Measurements from ENCODE around the gene ZKSCAN3. TPM values are rescaled to one million over a fixed set of nuclear protein-coding genes. Genes with fewer than 3 reads are reported as not detected.

ZKSCAN3 gene
- total and polyA plus RNA-seq, 2 of the 4 experiments (the other 2 are of a cell fraction): 3.7 to 4.8 TPM

- H2AK5ac ChIP-seq (ENCODE audit: low read depth, low read length): peak within 1 kb of the TSS; percentile 79
- H3K14ac ChIP-seq (replicated peaks; ENCODE audit: low read depth, low read length): peak within 1 kb of the TSS; percentile 96
- DNase-seq: peak; percentile 99
- peak within 1 kb of the TSS; percentile 26; the same call in 1 of the 3 replicates for H2BK15ac ChIP-seq (ENCODE audit: low read depth, low read length)
- H4K20me1 ChIP-seq (ENCODE audit: insufficient read depth, low read length): no peaks in the 10 kb centered on the region
- peaks cover 2% of the 10 kb centered on the region; the same call in 1 of the 2 replicates for H3K4me1 ChIP-seq (ENCODE audit: control insufficient read depth, insufficient read depth, low read length)
- H4K91ac ChIP-seq (ENCODE audit: insufficient read depth, low read depth, low read length): peak within 1 kb of the TSS; percentile 89
- H2AFZ ChIP-seq (replicated peaks; ENCODE audit: low read length, poor library complexity): peak within 1 kb of the TSS; percentile 96
- TSS peak; percentile 90 for BruUV-seq (replicated peaks)
- H3K4me3 ChIP-seq (ENCODE audit: insufficient read depth, low read depth, low read length): peak within 1 kb of the TSS; percentile 63
- peaks cover 0 to 11% of the 10 kb centered on the region in 2 experiments; a peak in 2 of 4 replicates for H3K79me1 ChIP-seq (ENCODE audit: low read depth in 1 of 2, low read length in 2 of 2)
- peak within 1 kb of the TSS; percentile 97 for H3K4me2 ChIP-seq (ENCODE audit: low read depth, low read length)
- no peaks in the 10 kb centered on the region for H3K9me1 ChIP-seq (ENCODE audit: insufficient read depth, low read length)
- peak within 1 kb of the TSS; percentile 31 for H2BK20ac ChIP-seq (ENCODE audit: low read depth, low read length)
- H3K4ac ChIP-seq (ENCODE audit: low read depth, low read length): peak within 1 kb of the TSS; percentile 91
- peak within 1 kb of the TSS; percentile 93 for H3K56ac ChIP-seq (ENCODE audit: extremely low read depth, insufficient read depth, low read length)
- H2BK5ac ChIP-seq (ENCODE audit: low read depth, low read length, poor library complexity, severe bottlenecking): peak within 1 kb of the TSS; percentile 88
- no peaks in the 10 kb centered on the region for H3K36me3 ChIP-seq (ENCODE audit: control insufficient read depth, insufficient read depth, low read length)
- H3K27ac ChIP-seq (ENCODE audit: insufficient read depth, low read length): peak within 1 kb of the TSS; percentile 89
- peak within 1 kb of the TSS; percentile 54 to 92 for H4K8ac ChIP-seq (ENCODE audit: low read depth in 2 of 2, low read length in 2 of 2)
- no peaks in the 10 kb centered on the region for H3K9me3 ChIP-seq (ENCODE audit: control insufficient read depth, insufficient read depth, low read length)
- H3K9ac ChIP-seq (ENCODE audit: low read depth, low read length): peak within 1 kb of the TSS; percentile 81
- ChIA-PET POLR2A (ENCODE audit: unreplicated experiment) (interaction anchor here (0.6 to 1.0 kb wide), 4 partner anchors 20 to 1322 kb away, joined by 3 to 5 read pairs (median 4); no protein-coding TSS in a partner anchor), CTCF (interaction anchor here (0.9 kb wide), 2 partner anchors 18 to 19 kb away, joined by 3 to 4 read pairs; no protein-coding TSS in a partner anchor)
- peak within 1 kb of the TSS; percentile 90 for H2AK9ac ChIP-seq (replicated peaks; ENCODE audit: low read depth, low read length, poor library complexity)
- peak within 1 kb of the TSS; percentile 88 for H2BK120ac ChIP-seq (ENCODE audit: low read depth, low read length)
- intact Hi-C loops (cut with micrococcal nuclease) (loop anchor here (1.0 to 5.0 kb wide), 3 partner anchors 14 to 253 kb away; partner anchors contain the start of genes ZKSCAN3, ZNF165 and ZSCAN26), in situ Hi-C loops (cut with MboI; ENCODE audit: low sequenced_read_pairs) (no loop called here), dilution Hi-C loops (cut with HindIII; ENCODE audit: low sequenced_read_pairs, unreplicated experiment) (no loop called here)
- ATAC-seq (ENCODE audit: low read depth): peak; percentile 96
- 0 out of 2 replicates have a peak, but pooled peaks have one; percentile 31 for TF ChIP-seq MAZ (IDR thresholded peaks at IDR 0.05; ENCODE audit: borderline replicate concordance, low read depth, low read length)
- TF ChIP-seq, protein P1, sequence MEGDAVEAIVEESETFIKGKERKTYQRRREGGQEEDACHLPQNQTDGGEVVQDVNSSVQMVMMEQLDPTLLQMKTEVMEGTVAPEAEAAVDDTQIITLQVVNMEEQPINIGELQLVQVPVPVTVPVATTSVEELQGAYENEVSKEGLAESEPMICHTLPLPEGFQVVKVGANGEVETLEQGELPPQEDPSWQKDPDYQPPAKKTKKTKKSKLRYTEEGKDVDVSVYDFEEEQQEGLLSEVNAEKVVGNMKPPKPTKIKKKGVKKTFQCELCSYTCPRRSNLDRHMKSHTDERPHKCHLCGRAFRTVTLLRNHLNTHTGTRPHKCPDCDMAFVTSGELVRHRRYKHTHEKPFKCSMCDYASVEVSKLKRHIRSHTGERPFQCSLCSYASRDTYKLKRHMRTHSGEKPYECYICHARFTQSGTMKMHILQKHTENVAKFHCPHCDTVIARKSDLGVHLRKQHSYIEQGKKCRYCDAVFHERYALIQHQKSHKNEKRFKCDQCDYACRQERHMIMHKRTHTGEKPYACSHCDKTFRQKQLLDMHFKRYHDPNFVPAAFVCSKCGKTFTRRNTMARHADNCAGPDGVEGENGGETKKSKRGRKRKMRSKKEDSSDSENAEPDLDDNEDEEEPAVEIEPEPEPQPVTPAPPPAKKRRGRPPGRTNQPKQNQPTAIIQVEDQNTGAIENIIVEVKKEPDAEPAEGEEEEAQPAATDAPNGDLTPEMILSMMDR (conservative IDR thresholded peaks at IDR 0.05; ENCODE audit: low read depth, low read length): no peak
- no peak for TF ChIP-seq CHD1 (IDR thresholded peaks at IDR 0.05; ENCODE audit: low read depth, low read length)
- no peak for TF ChIP-seq RCOR1 (IDR thresholded peaks at IDR 0.05; ENCODE audit: insufficient replicate concordance, low read length)
- no peak for TF ChIP-seq CEBPB (IDR thresholded peaks at IDR 0.05; ENCODE audit: low read depth, low read length)
- TF ChIP-seq BHLHE40 (IDR thresholded peaks at IDR 0.05; ENCODE audit: low read depth, low read length): no peak
- TF ChIP-seq RFX5 (IDR thresholded peaks at IDR 0.05; ENCODE audit: low read depth, low read length): no peak
- TF ChIP-seq NFE2L2 (IDR thresholded peaks at IDR 0.05; ENCODE audit: low read depth, low read length): no peak
- TF ChIP-seq POLR2A (IDR thresholded peaks at IDR 0.05; ENCODE audit: low read depth, low read length): peak; percentile 99
- no peak for TF ChIP-seq MXI1 (IDR thresholded peaks at IDR 0.05; ENCODE audit: borderline replicate concordance, low read depth, low read length)
- TF ChIP-seq, protein P2, sequence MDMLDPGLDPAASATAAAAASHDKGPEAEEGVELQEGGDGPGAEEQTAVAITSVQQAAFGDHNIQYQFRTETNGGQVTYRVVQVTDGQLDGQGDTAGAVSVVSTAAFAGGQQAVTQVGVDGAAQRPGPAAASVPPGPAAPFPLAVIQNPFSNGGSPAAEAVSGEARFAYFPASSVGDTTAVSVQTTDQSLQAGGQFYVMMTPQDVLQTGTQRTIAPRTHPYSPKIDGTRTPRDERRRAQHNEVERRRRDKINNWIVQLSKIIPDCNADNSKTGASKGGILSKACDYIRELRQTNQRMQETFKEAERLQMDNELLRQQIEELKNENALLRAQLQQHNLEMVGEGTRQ (IDR thresholded peaks at IDR 0.05; ENCODE audit: low read depth, low read length): no peak
- peak; percentile 84 for TF ChIP-seq FOS (IDR thresholded peaks at IDR 0.05; ENCODE audit: low read depth, low read length)
- TF ChIP-seq ELK1 (IDR thresholded peaks at IDR 0.05; ENCODE audit: borderline replicate concordance, low read depth, low read length): no peak
- TF ChIP-seq MAFK (IDR thresholded peaks at IDR 0.05; ENCODE audit: low read depth, low read length): peak; percentile 41; the same call in 1 of the 2 replicates
- peak within 1 kb of the TSS; percentile 84 for H4K5ac ChIP-seq (ENCODE audit: low read depth, low read length)
- peak within 1 kb of the TSS; percentile 83 for H3K23ac ChIP-seq (ENCODE audit: low read depth, low read length)
- WGBS, 2 experiments (ENCODE audit: extremely low coverage in 2 of 2, insufficient read length in 1 of 2): 0% methylated on average over 5 of the region's 35 CpGs; no CpG with 5 or more reads in 1 of the 2 experiments
- no peaks in the 10 kb centered on the region for H3K27me3 ChIP-seq (ENCODE audit: control insufficient read depth, insufficient read depth, low read length)
- H3K18ac ChIP-seq (ENCODE audit: low read depth, low read length): peak within 1 kb of the TSS; percentile 64
Measured at GRCh38 chr6:28335564-28336283, 14.0 kb upstream of the ZKSCAN3 start, which contains the start of gene ZSCAN31. TSS of gene ZSCAN31 (minus strand) at chr6:28336148. CDS start at chr6:28329683, 6,465 bp downstream.
